ENCODE results near the gene RENBP. TPM values are rescaled to one million over a fixed set of nuclear protein-coding genes. Genes with fewer than 3 reads are reported as not detected.

RENBP gene
- total and polyA plus RNA-seq, 2 of the 13 experiments (the other 11 are each of a cell fraction or from before 2014, with no cell fraction given): 1.4 to 2.6 TPM

GRCh38 chrX:153910446-153910845, 34.0 kb downstream of the RENBP start:
- Histone ChIP-seq H3K36me3 (replicated peaks in 1 of 2; ENCODE audit: control insufficient read depth in 1 of 2, insufficient read depth in 2 of 2, low read length in 2 of 2) (no peaks in the 10 kb centered on the region), H3K4me1 (ENCODE audit: insufficient read depth, low read length) (peaks cover 5% of the 10 kb centered on the region), H3K9me3 (ENCODE audit: low read length) (no peaks in the 10 kb centered on the region), H3K9ac (ENCODE audit: insufficient read depth, low read depth, low read length) (no peak overlapping the region), H3K4me3 (replicated peaks in 1 of 3; ENCODE audit: insufficient read depth in 1 of 3, low read depth in 2 of 3, low read length in 3 of 3) (no peak overlapping the region), H3K27ac (ENCODE audit: extremely low read length, insufficient read depth, low read length) (no peak overlapping the region), H4K20me1 (ENCODE audit: insufficient read depth, low read length) (no peaks in the 10 kb centered on the region), H3K4me2 (ENCODE audit: low read depth, low read length) (no peak overlapping the region), H2AFZ (ENCODE audit: low read length) (no peak overlapping the region), H3K79me2 (ENCODE audit: insufficient read depth, low read length) (no peaks in the 10 kb centered on the region), H3K27me3 (ENCODE audit: control insufficient read depth in 1 of 2, insufficient read depth in 2 of 2, low read length in 2 of 2) (peaks cover 0 to 4% of the 10 kb centered on the region in 2 experiments; a peak in 2 of 5 replicates)
- TF ChIP-seq, protein P1, sequence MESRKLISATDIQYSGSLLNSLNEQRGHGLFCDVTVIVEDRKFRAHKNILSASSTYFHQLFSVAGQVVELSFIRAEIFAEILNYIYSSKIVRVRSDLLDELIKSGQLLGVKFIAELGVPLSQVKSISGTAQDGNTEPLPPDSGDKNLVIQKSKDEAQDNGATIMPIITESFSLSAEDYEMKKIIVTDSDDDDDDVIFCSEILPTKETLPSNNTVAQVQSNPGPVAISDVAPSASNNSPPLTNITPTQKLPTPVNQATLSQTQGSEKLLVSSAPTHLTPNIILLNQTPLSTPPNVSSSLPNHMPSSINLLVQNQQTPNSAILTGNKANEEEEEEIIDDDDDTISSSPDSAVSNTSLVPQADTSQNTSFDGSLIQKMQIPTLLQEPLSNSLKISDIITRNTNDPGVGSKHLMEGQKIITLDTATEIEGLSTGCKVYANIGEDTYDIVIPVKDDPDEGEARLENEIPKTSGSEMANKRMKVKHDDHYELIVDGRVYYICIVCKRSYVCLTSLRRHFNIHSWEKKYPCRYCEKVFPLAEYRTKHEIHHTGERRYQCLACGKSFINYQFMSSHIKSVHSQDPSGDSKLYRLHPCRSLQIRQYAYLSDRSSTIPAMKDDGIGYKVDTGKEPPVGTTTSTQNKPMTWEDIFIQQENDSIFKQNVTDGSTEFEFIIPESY (CRISPR knock-in tag; IDR thresholded peaks at IDR 0.05): no peak
- TF ChIP-seq GATA4 (IDR thresholded peaks at IDR 0.05; ENCODE audit: borderline replicate concordance, low read depth) (no peak), CENPX (CRISPR knock-in tag; IDR thresholded peaks at IDR 0.05) (no peak)
- no TSS peak for BruUV-seq (replicated peaks)
- no peak for FAIRE-seq
- ATAC-seq: no peak
- POLR2A ChIA-PET: interaction anchor here (1.0 kb wide), 1 partner anchor 17 kb away, joined by 4 read pairs; no protein-coding TSS in a partner anchor
- CTCF ChIA-PET (ENCODE audit: low intra/inter-chr PET ratio, low total read pairs): no interaction called here
- 42% methylated on average over 10 of the region's 22 CpGs for WGBS (ENCODE audit: low lambda C conversion rate)
- intact Hi-C loops (cut with micrococcal nuclease; ENCODE audit: unreplicated experiment) (no loop called here), in situ Hi-C loops (cut with HindIII; ENCODE audit: extremely low pct_ligation_motif_present, low pct_unique_long_range_greater_than_20kb) (no loop called here)
- DNase-seq (ENCODE audit: low spot score): no peak

- POLR2A ChIA-PET: no interaction called here
- ATAC-seq (no peak), DNase-seq (ENCODE audit: low spot score) (no peak), FAIRE-seq (no peak)
- H4K20me1 ChIP-seq (ENCODE audit: insufficient read depth, low read length): no peaks in the 10 kb centered on the region
- H3K9me3 ChIP-seq (ENCODE audit: low read length): no peaks in the 10 kb centered on the region
- in situ Hi-C loops (cut with HindIII; ENCODE audit: extremely low pct_ligation_motif_present, low pct_unique_long_range_greater_than_20kb): no loop called here
- CTCF ChIA-PET (ENCODE audit: low intra/inter-chr PET ratio, low total read pairs): no interaction called here
- H3K9ac ChIP-seq (ENCODE audit: insufficient read depth, low read depth, low read length): no peak overlapping the region
- H3K79me2 ChIP-seq (ENCODE audit: insufficient read depth, low read length): no peaks in the 10 kb centered on the region
- no peak overlapping the region for H2AFZ ChIP-seq (ENCODE audit: low read length)
- no TSS peak for BruUV-seq (replicated peaks)
- H3K27me3 ChIP-seq (ENCODE audit: control insufficient read depth in 1 of 2, insufficient read depth in 2 of 2, low read length in 2 of 2): peaks cover 0 to 4% of the 10 kb centered on the region in 2 experiments; a peak in 2 of 5 replicates
- WGBS (ENCODE audit: low lambda C conversion rate): no CpG with 5 or more reads among the region's 25 CpGs
- no peak overlapping the region for H3K4me2 ChIP-seq (ENCODE audit: low read depth, low read length)
- peaks cover 5% of the 10 kb centered on the region for H3K4me1 ChIP-seq (ENCODE audit: insufficient read depth, low read length)
- intact Hi-C loops (cut with micrococcal nuclease; ENCODE audit: unreplicated experiment): no loop called here
- no peaks in the 10 kb centered on the region for H3K36me3 ChIP-seq (replicated peaks in 1 of 2; ENCODE audit: control insufficient read depth in 1 of 2, insufficient read depth in 2 of 2, low read length in 2 of 2)
- no peak overlapping the region for H3K27ac ChIP-seq (ENCODE audit: extremely low read length, insufficient read depth, low read length)
- H3K4me3 ChIP-seq (replicated peaks in 1 of 3; ENCODE audit: insufficient read depth in 1 of 3, low read depth in 2 of 3, low read length in 3 of 3): no peak overlapping the region
- TF ChIP-seq ZNF776 (CRISPR knock-in tag; IDR thresholded peaks at IDR 0.05): no peak
- TF ChIP-seq JUND (CRISPR knock-in tag; IDR thresholded peaks at IDR 0.05): no peak
- TF ChIP-seq, protein P2, sequence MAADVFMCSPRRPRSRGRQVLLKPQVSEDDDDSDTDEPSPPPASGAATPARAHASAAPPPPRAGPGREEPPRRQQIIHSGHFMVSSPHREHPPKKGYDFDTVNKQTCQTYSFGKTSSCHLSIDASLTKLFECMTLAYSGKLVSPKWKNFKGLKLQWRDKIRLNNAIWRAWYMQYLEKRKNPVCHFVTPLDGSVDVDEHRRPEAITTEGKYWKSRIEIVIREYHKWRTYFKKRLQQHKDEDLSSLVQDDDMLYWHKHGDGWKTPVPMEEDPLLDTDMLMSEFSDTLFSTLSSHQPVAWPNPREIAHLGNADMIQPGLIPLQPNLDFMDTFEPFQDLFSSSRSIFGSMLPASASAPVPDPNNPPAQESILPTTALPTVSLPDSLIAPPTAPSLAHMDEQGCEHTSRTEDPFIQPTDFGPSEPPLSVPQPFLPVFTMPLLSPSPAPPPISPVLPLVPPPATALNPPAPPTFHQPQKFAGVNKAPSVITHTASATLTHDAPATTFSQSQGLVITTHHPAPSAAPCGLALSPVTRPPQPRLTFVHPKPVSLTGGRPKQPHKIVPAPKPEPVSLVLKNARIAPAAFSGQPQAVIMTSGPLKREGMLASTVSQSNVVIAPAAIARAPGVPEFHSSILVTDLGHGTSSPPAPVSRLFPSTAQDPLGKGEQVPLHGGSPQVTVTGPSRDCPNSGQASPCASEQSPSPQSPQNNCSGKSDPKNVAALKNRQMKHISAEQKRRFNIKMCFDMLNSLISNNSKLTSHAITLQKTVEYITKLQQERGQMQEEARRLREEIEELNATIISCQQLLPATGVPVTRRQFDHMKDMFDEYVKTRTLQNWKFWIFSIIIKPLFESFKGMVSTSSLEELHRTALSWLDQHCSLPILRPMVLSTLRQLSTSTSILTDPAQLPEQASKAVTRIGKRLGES (CRISPR knock-in tag; IDR thresholded peaks at IDR 0.05; ENCODE audit: borderline replicate concordance): no peak
- no peak for TF ChIP-seq MLLT10 (CRISPR knock-in tag; IDR thresholded peaks at IDR 0.05)
- TF ChIP-seq TMF1 (CRISPR knock-in tag; IDR thresholded peaks at IDR 0.05; ENCODE audit: low read depth): no peak
- TF ChIP-seq KDM2A (CRISPR knock-in tag; IDR thresholded peaks at IDR 0.05; ENCODE audit: borderline replicate concordance, low read depth): no peak
- TF ChIP-seq FOXA1 (IDR thresholded peaks at IDR 0.05): no peak
- TF ChIP-seq FOXA1 (CRISPR knock-in tag; IDR thresholded peaks at IDR 0.05): no peak
- TF ChIP-seq ZNF737 (CRISPR knock-in tag; IDR thresholded peaks at IDR 0.05; ENCODE audit: borderline replicate concordance): no peak
Observed at GRCh38 chrX:153909980-153910360, 34.5 kb downstream of the RENBP start.

Data from HepG2 (cell line).